Stimulated activated CD4-positive, alpha-beta T cell treated with anti-CD3 and anti-CD28 coated beads, Interleukin-12 subunit alpha, Interleukin-12 subunit beta, amount 100 ng/mL, for 24 hours (primary cell): Measurements from ENCODE around the gene DYNLT2.

Source experiments
- DNase-seq, 2 experiments: peaks; one replicate each; pipeline ENCODE4 v3.0.0-alpha.2; 2020; ENCODE audit warnings: low read depth in 2 of 2

The DYNLT2 gene

GRCh38 chr6:169701311-169701953, 49.9 kb downstream of the DYNLT2 start:
- DNase-seq, result peak in 1 of 2 experiments; percentile 9

GRCh38 chr6:169700296-169700695, 51.1 kb downstream of the DYNLT2 start:
- no peak for DNase-seq

- DNase-seq, result peak in 1 of 2 experiments; percentile 11
Measured at GRCh38 chr6:169697115-169697514, 54.3 kb downstream of the DYNLT2 start.

GRCh38 chr6:169695131-169695530, 56.2 kb downstream of the DYNLT2 start:
- no peak for DNase-seq

- DNase-seq, result no peak
Measured at GRCh38 chr6:169692516-169692915, 58.9 kb downstream of the DYNLT2 start.

- no peak for DNase-seq
Measured at GRCh38 chr6:169691260-169691659, 60.1 kb downstream of the DYNLT2 start.
